CD4-positive, alpha-beta T cell treated with Interleukin-21 for 1 hour (primary cell): ENCODE data around the gene CDC5L.
"Not testable (repeated sequence)": the region's sequence is repeated elsewhere in the genome, so short reads cannot be mapped to it uniquely, and the experiment has no call there.

ENCODE experiments used
- DNase-seq: peaks from one replicate; pipeline ENCODE4 v3.0.0-alpha.2; 2020

Gene CDC5L

GRCh38 chr6:44422531-44422930 is 35.0 kb downstream of the CDC5L start:
- DNase-seq: no peak

GRCh38 chr6:44423306-44423705 is 35.8 kb downstream of the CDC5L start:
- DNase-seq: no peak

GRCh38 chr6:44425951-44426350 is 38.4 kb downstream of the CDC5L start:
- no peak for DNase-seq

DNA sequence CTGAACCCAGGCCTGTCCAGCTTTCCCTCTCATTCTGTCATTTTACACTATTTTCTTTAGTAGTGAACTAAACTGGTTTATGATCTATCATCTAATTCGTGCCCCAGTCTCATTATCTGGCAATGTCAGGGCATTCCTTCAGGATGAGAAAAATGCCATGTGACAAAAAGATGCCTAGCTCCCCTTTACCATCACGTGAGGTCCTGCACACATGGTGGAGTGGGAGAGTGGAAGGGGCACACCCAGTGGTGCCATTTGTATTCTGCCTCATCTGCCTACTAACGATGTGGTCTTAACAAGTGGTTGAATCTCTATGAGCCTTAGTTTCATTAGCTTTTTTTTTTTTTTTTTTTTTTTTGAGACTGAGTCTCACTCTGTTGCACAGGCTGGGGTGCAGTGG is 41.2 kb downstream of the CDC5L start:
- DNase-seq: no peak

- no peak for DNase-seq
These were observed 42.8 kb downstream of the CDC5L start for GRCh38 chr6:44430326-44430725.

GRCh38 chr6:44431118-44431725 is 43.7 kb downstream of the CDC5L start:
- peak; percentile 55 for DNase-seq

GRCh38 chr6:44432227-44432626 is 44.7 kb downstream of the CDC5L start:
- DNase-seq: no peak

DNA sequence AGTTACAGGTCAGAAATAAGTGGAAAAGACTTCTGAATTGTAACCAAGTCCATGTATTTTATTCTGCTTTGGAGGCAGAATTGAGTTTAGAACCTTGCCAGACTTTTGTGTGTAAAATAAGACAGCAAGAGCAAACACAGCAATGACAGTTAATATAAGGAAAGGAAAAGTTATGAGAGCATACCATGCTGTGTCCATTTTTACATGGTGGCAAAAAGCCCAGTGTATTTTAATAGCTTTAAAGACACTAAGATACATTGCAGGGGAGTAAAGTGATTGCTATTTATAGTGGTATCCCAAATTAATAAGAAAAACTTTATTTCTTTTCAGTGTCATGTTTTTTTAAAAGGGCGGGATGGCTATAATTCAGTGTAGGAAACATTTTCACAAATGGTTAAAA is 45.2 kb downstream of the CDC5L start:
- no peak for DNase-seq

DNA sequence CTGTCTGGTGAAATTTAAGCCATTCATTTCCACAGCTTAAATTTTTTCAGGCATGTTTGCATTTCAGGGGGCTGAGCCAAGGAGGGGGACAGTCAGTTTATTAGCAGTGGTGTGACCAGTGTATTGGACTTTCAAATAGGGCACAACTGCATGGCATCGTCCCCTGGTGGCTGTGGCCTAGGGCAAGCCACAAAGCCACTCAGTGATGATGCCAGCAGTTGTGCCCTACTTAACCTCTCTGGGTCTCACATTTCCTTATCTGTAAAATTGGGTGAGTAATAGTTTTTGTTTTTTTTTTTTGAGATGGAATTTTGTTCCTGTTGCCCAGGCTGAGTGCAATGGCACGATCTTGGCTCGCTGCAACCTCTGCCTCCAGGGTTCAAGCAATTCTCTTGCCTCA is 48.0 kb downstream of the CDC5L start:
- no peak for DNase-seq

DNA sequence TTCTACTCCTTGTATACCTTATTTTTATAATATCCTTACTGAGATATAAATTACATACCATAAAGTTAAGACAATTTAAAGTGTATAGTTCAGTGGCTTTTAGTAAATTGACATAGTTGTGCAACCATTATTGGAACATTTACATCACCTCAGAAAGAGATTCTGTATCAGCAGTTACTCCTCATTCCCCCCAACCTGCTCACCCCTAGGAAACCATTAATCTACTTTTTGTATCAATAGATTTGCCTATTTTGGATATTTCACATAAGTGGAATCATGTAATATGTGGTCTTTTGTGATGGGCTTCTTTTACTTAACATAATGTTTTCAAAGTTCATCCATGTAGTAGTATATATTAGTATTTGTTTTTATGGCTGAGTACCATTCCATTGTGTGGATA is 51.3 kb downstream of the CDC5L start:
- DNase-seq: no peak

DNA sequence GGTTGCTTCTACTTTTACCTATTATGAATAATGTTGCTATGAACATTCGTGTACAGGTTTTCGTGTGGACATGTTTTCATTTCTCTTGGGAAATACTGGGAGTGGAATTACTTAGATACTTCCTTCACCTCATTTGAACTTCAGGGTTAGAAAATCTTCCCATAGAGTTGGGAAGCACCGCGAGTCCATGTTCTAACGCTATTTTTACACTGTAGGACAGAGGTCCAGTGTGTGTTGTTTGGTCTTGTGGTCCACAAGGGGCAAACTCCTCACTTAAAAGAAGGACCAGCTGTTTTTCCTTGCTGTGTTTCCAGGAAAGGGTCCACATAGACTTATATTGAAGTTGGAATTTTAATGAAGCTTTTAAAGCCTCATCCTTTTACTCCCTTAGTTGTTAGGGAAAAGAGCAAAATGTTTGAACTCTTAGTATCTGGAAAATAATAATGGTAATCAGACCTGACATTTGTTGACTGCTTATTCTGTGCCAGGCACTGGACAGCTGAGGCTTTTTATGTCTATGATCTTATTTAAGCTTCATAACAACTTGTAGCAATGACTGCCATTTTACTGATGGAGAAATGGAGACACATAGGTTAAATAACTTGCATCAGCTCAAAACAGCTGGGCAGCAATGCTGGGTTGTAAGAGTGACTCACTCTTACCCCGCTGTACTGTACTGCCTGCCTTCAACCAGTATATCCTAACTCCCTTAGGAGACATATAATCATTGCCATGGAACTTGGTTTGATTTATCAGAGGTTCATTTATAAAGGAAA is 52.0 kb downstream of the CDC5L start:
- DNase-seq: no peak

- no peak for DNase-seq
These were observed 53.8 kb downstream of the CDC5L start for GRCh38 chr6:44441091-44441855.

DNA sequence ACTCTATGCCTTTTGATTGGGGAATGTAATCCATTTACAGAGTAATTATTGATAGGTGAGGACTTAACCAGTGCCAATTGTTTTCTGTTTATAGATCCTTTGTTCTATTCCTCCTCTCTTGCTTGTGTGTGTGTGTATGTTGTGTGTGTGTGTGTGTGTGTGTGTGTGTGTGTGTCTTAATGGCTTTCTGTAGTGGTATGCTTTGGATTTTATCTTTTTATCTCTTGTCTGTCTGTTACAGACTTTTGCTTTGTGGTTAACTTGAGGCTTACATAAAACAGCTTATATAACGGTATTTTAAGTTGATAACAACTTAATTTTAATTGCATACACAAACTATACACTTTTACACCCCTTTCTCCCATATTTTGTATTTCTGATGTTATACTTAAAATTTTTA is 54.7 kb downstream of the CDC5L start:
- no peak for DNase-seq

GRCh38 chr6:44442833-44443444 is 55.4 kb downstream of the CDC5L start:
- DNase-seq: no peak

DNA sequence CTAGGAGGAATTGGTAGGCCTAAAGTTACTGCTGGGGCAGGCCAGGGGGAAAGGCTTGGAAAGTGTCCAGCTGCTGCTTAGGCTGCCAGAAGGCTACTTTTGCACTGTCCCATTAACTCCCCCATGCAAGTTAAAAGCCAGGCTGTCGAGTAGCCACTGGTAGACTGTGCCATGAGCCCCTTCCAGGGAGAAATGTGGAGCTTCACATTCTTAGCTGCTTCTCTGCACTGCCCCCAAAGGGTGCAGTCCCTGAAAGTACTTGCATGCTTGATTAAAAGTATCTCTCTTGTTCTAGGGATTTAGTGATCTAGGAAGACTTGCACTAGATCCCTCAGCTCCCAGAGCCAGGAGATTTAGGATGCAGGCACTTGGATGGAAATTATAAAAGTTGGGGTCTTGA is 57.3 kb downstream of the CDC5L start:
- no peak for DNase-seq

DNA sequence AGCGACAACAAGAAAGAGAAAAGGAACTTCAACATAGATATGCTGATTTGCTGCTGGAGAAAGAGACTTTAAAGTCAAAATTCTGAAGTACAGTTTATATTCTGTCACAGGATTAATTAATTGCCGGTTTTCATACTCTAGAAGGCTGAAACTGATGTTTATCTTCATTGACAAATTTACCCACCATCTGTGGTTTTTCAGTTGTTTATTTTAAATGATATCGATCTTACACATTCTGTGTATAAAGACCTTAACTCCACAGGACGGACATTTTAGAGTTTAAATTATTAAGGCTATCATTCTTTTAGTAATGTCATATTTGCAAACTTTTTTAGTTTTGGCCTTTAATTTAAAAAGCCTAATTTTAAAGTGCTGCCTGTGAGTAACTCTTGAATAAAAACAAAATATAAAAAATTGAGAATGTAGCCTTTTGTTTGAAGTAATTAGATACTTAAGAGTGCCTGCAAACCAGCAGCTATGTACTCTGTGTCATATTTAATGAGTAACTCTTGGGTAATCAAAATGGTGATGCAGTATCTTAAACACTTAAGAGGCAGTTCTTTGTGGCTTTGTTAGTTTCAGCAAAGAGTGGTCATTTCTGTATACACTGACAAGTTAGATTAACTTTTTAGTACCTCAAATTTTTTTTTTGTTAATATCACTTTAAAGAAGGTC is 59.3 kb downstream of the CDC5L start:
- DNase-seq: no peak

- DNase-seq: not testable (repeated sequence)
These were observed 61.7 kb downstream of the CDC5L start for GRCh38 chr6:44449181-44449580.

DNA sequence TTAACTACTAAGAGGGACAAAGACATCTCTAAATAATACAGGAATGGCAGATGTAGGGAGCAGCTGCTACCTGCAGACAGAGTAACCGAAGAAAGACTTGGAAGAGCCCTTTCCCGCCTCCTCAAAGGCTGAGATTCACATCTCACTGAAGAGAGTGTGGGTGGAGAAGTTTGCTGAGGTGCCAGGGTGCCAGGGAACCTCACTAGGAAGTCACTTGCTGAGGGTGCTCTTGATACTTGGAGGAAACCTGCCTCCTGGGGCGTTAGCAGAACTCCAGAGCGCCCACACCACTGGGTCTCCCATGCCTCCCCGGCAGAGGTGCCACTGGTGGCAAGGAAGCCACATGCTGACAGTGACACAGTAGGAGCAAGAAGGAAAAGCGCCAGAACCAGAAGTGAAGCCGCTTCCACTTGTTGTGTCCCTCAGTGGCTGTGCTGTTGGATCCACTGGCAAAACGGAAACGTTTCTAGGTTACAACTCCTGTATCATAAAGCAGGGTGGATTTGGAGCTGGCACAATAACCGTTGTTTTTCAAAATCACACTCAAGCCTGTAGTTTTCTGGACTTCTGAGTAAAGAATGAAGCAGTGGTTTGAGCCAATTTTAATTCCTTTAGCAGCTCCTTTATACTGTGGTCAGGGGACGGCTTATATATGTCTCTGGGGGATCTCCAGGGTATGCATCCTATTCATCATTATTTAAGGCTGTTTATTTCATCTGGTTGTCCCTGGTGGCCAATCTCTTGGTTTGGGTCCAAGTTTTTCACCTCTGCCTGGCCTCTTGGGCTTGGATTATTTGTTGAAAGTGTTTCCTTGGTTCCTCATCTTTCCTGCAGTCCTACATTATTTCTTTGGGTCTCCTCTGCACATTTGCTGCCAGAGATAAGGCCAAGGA is 64.5 kb downstream of the CDC5L start:
- DNase-seq: no peak

- DNase-seq: no peak
These were observed 65.2 kb downstream of the CDC5L start for GRCh38 chr6:44452725-44453124.

- no peak for DNase-seq
These were observed 65.6 kb downstream of the CDC5L start for GRCh38 chr6:44453146-44453545.

DNA sequence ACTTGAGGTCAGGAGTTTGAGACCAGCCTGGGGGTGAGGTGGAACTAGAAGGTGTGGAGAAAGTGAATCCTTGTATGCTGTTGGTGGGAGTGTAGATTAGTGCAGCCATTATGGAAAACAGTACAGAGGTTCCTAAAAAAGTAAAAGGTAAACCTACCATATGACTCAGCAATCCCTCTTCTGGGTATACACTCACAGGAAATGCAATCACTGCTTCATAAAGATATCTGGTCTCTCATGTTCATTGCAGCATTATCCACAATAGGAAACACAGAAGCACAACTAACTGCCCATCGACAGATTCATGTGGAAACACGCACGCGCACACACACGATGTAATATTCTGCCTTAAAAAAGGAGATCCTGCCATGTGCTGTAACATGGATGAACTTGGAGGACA is 66.7 kb downstream of the CDC5L start:
- no peak for DNase-seq
